GM23338 (cell line): ENCODE data around the gene HEXA.

Experiments
- EZH2 ChIP-seq: fragments of 200-600 bp; sonication (generic); IDR thresholded peaks from one replicate; pipeline ENCODE4 v1.8.0; 2017; ENCODE audit warnings: antibody characterized with exemption, mild to moderate bottlenecking, low read depth; ENCODE audit not compliant: unreplicated experiment
- NANOG ChIP-seq: IDR thresholded peaks from 2 replicates; pipeline ENCODE4 v1.6.1; 2016; ENCODE audit warnings: antibody characterized with exemption, borderline replicate concordance
- POLR2AphosphoS5 ChIP-seq: IDR thresholded peaks from 2 replicates; pipeline ENCODE4 v1.6.1; 2016; ENCODE audit warnings: antibody characterized with exemption, low read depth
- ZNF331 ChIP-seq: fragments of 250-450 bp; sonication (Bioruptor Pico); IDR thresholded peaks from 2 replicates; pipeline ENCODE4 v1.5.0; 2020; ENCODE audit warnings: low read depth, mild to moderate bottlenecking, moderate library complexity
- TF ChIP-seq, protein P1 (sequence below), 2 experiments: fragments of 200-600 bp in 1 of 2; sonication (generic) in 1 of 2; conservative IDR thresholded peaks; 2 replicates each; pipeline versions ENCODE4 v1.5.1 to v1.6.1; 2016 to 2017; ENCODE audit warnings: antibody characterized with exemption in 2 of 2, low read depth in 2 of 2, mild to moderate bottlenecking in 2 of 2, moderate library complexity in 1 of 2

DNA sequence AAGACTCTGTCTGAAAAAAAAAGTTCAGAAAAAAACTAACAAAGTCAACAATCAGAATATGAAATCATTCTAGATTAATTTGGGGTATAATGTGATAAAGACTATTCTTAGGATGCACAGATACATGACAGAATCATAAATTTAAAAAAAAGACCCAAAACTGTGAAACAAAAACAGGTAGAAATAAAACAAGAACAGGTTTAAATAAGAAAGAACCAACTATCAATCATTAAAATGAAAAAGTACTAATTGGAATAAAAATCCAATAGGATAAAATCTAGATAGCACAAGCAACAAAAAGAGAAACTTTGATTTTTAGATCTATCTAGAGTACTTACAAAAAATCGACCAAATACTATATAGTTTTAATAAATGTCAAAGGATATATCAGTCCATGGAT, 35.7 kb upstream of the HEXA start:
- TF ChIP-seq, protein P1, sequence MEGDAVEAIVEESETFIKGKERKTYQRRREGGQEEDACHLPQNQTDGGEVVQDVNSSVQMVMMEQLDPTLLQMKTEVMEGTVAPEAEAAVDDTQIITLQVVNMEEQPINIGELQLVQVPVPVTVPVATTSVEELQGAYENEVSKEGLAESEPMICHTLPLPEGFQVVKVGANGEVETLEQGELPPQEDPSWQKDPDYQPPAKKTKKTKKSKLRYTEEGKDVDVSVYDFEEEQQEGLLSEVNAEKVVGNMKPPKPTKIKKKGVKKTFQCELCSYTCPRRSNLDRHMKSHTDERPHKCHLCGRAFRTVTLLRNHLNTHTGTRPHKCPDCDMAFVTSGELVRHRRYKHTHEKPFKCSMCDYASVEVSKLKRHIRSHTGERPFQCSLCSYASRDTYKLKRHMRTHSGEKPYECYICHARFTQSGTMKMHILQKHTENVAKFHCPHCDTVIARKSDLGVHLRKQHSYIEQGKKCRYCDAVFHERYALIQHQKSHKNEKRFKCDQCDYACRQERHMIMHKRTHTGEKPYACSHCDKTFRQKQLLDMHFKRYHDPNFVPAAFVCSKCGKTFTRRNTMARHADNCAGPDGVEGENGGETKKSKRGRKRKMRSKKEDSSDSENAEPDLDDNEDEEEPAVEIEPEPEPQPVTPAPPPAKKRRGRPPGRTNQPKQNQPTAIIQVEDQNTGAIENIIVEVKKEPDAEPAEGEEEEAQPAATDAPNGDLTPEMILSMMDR (conservative IDR thresholded peaks at IDR 0.05; ENCODE audit: low read depth in 2 of 2): no peak
- no peak for TF ChIP-seq ZNF331
- TF ChIP-seq EZH2: no peak
- no peak for TF ChIP-seq POLR2AphosphoS5
- no peak for TF ChIP-seq NANOG
